GM23338 (cell line): Measurements from ENCODE around the gene S100B. TPM values are rescaled to one million over a fixed set of nuclear protein-coding genes. Genes with fewer than 3 reads are reported as not detected.

Source experiments
- ATAC-seq: fragments of 200-7000 bp; cut with Tn5 transposase; 3 replicates; pipeline ENCODE4 v1.9.1; 2020
- DNase-seq: peaks from one replicate; pipeline ENCODE4 v3.0.0-alpha.2; 2015; ENCODE audit warnings: low spot score
- H2AFZ ChIP-seq: fragments of 200-600 bp; sonication (generic); 2 replicates; pipeline ENCODE4 v1.8.0; 2016; ENCODE audit warnings: antibody characterized with exemption, mild to moderate bottlenecking, moderate library complexity
- H3F3A ChIP-seq: fragments of 200-600 bp; sonication (generic); replicated peaks from 2 replicates; pipeline ENCODE4 v1.8.0; 2017; ENCODE audit warnings: antibody characterized with exemption, mixed run types, low read depth
- H3K27ac ChIP-seq: fragments of 200-600 bp; sonication (generic); 2 replicates; pipeline ENCODE4 v1.6.1; 2016; ENCODE audit warnings: low read depth
- H3K27me3 ChIP-seq: fragments of 200-600 bp; sonication (generic); 2 replicates; pipeline ENCODE4 v1.8.0; 2016; ENCODE audit warnings: mild to moderate bottlenecking, mixed run types, moderate library complexity; ENCODE audit not compliant: insufficient read depth
- H3K36me3 ChIP-seq: fragments of 200-600 bp; sonication (generic); 2 replicates; pipeline ENCODE4 v1.8.0; 2016; ENCODE audit warnings: mild to moderate bottlenecking; ENCODE audit not compliant: insufficient read depth
- H3K4me1 ChIP-seq: fragments of 200-600 bp; sonication (generic); 2 replicates; pipeline ENCODE4 v1.8.0; 2016; ENCODE audit warnings: mild to moderate bottlenecking, moderate library complexity; ENCODE audit not compliant: insufficient read depth
- H3K4me2 ChIP-seq: fragments of 200-600 bp; sonication (generic); 2 replicates; pipeline ENCODE4 v1.7.1; 2017; ENCODE audit warnings: mixed run types
- H3K4me3 ChIP-seq: fragments of 200-600 bp; sonication (generic); 2 replicates; pipeline ENCODE4 v1.6.1; 2016; ENCODE audit warnings: mixed run types
- H3K79me2 ChIP-seq: fragments of 200-600 bp; sonication (generic); replicated peaks from 2 replicates; pipeline ENCODE4 v1.8.0; 2017; ENCODE audit warnings: mild to moderate bottlenecking; ENCODE audit not compliant: insufficient read depth
- H3K9me2 ChIP-seq: fragments of 200-600 bp; sonication (generic); 2 replicates; pipeline ENCODE4 v1.8.0; 2017; ENCODE audit not compliant: insufficient read depth
- H4K20me1 ChIP-seq: fragments of 200-600 bp; sonication (generic); replicated peaks from 2 replicates; pipeline ENCODE4 v1.8.0; 2017; ENCODE audit warnings: mild to moderate bottlenecking; ENCODE audit not compliant: insufficient read depth
- H3K27ac Mint-ChIP-seq: 2 replicates; pipeline ENCODE4 v1.8.0; 2020; ENCODE audit warnings: inconsistent platforms, mild to moderate bottlenecking, moderate library complexity, mixed read lengths
- H3K27me3 Mint-ChIP-seq: 3 replicates; pipeline ENCODE4 v1.8.0; 2022; ENCODE audit warnings: low read depth, mild to moderate bottlenecking, moderate library complexity, mixed read lengths, inconsistent platforms; ENCODE audit not compliant: insufficient read depth, poor library complexity
- H3K36me3 Mint-ChIP-seq: 3 replicates; pipeline ENCODE4 v1.8.0; 2021; ENCODE audit warnings: low read depth, mild to moderate bottlenecking, inconsistent platforms, moderate library complexity, mixed read lengths
- H3K4me1 Mint-ChIP-seq: 3 replicates; pipeline ENCODE4 v1.8.0; 2020; ENCODE audit warnings: mild to moderate bottlenecking, inconsistent platforms, mixed read lengths
- H3K4me3 Mint-ChIP-seq: 3 replicates; pipeline ENCODE4 v1.8.0; 2021; ENCODE audit warnings: moderate library complexity, mild to moderate bottlenecking, inconsistent platforms, mixed read lengths
- H3K9me3 Mint-ChIP-seq: 3 replicates; pipeline ENCODE4 v1.8.0; 2020; ENCODE audit warnings: moderate library complexity, mild to moderate bottlenecking, inconsistent platforms, mixed read lengths
- EZH2 ChIP-seq: fragments of 200-600 bp; sonication (generic); IDR thresholded peaks from one replicate; pipeline ENCODE4 v1.8.0; 2017; ENCODE audit warnings: antibody characterized with exemption, mild to moderate bottlenecking, low read depth; ENCODE audit not compliant: unreplicated experiment
- NANOG ChIP-seq: IDR thresholded peaks from 2 replicates; pipeline ENCODE4 v1.6.1; 2016; ENCODE audit warnings: antibody characterized with exemption, borderline replicate concordance
- REST ChIP-seq: IDR thresholded peaks from one replicate; pipeline ENCODE4 v1.6.1; 2018; ENCODE audit warnings: antibody characterized with exemption; ENCODE audit not compliant: unreplicated experiment
- ZNF462 ChIP-seq: fragments of 250-450 bp; sonication (Bioruptor Pico); IDR thresholded peaks from 2 replicates; pipeline ENCODE4 v1.5.0; 2020; ENCODE audit warnings: mild to moderate bottlenecking, moderate library complexity
- polyA plus RNA-seq: library from polyadenylated mRNA; unstranded; fragments of >200 nt; fragmentation: Nextera tagmentation; extraction: Ambion mirVana; gene quantifications from 2 replicates; pipeline ENCODE4 v1.2.1, GENCODE V29; 2016
- total RNA-seq: library from RNA; depleted of rRNA; stranded (reverse); fragments of >200 nt; shearing (Covaris generic); gene quantifications from 2 replicates; pipeline ENCODE4 v1.2.3, GENCODE V29; 2014

S100B gene
- total and polyA plus RNA-seq, 2 experiments from 2014 or later = 0.97 to 1.5 TPM

GRCh38 chr21:46613391-46613790 lies 8.5 kb upstream of the S100B start:
- Histone ChIP-seq H3K9me2 (no peaks in the 10 kb centered on the region), H3F3A (no peaks in the 10 kb centered on the region), H3K36me3 (no peaks in the 10 kb centered on the region), H3K4me2 (no peak overlapping the region), H3K79me2 (no peaks in the 10 kb centered on the region), H2AFZ (no peak overlapping the region), H3K27ac (no peak overlapping the region), H3K4me3 (no peak overlapping the region), H3K27me3 (no peaks in the 10 kb centered on the region), H3K4me1 (no peaks in the 10 kb centered on the region), H4K20me1 (no peaks in the 10 kb centered on the region)
- Mint-ChIP-seq H3K4me3 (no peak overlapping the region), H3K36me3 (0 out of 3 replicates have a peak, but pooled peaks cover 2% of the 10 kb centered on the region), H3K27ac (no peak overlapping the region), H3K27me3 (no peaks in the 10 kb centered on the region), H3K4me1 (no peaks in the 10 kb centered on the region), H3K9me3 (peaks cover 9% of the 10 kb centered on the region; the same call in 2 of the 3 replicates)
- TF ChIP-seq ZNF462 (CRISPR knock-in tag) (no peak), REST (no peak), NANOG (no peak), EZH2 (no peak)
- DNase-seq = no peak
- ATAC-seq = no peak
